ENCODE data around the gene TNKS1BP1.

Gene TNKS1BP1

DNA sequence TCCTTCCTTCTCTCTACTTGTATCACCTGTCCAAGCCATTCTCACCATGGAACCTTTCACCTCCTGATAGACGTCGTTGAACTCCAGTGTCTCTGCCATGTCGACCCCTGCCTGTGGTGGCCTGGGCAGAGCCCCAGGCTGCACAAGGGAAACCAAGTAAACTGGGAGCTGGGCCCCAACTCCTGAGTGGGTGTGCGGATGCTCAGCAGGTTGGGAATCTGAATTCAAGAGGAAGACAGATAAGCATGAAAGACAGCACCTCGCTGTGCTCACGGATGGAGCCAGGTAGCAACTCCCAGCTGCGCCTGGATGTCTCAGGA, 10.2 kb upstream of the TNKS1BP1 start:
- DNase-seq (ENCODE audit: low read depth in 1 of 2, low spot score in 1 of 2) = no peak

- no peak for DNase-seq (ENCODE audit: low read depth in 1 of 2, low spot score in 1 of 2)
These were observed 8.1 kb upstream of the TNKS1BP1 start for GRCh38 chr11:57332694-57333440.

DNA sequence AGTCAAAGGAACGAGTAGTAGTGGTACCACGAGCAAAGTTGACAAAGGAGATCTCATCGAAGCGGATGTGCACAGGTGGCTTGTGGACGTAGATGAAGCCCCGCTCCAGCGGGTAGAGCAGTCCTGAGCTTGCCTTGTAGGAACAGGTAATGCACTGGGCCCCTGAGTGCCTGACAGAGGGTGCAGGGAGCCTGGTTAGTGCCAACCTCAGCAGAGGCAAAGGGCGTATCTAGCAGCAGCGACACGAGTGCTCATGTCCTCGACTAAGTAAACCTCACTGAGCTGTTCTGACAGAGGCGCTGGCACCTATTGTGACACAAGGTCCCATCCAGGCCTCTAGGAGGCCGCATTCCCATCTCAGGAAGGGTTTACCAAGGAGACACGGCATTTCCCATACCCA, 7.0 kb upstream of the TNKS1BP1 start:
- DNase-seq (ENCODE audit: low read depth in 1 of 2, low spot score in 1 of 2) = no peak

GRCh38 chr11:57330029-57330428, 5.3 kb upstream of the TNKS1BP1 start:
- DNase-seq (ENCODE audit: low read depth in 1 of 2, low spot score in 1 of 2) = no peak

GRCh38 chr11:57327721-57328120, 3.0 kb upstream of the TNKS1BP1 start:
- no peak for DNase-seq (ENCODE audit: low read depth in 1 of 2, low spot score in 1 of 2)

DNA sequence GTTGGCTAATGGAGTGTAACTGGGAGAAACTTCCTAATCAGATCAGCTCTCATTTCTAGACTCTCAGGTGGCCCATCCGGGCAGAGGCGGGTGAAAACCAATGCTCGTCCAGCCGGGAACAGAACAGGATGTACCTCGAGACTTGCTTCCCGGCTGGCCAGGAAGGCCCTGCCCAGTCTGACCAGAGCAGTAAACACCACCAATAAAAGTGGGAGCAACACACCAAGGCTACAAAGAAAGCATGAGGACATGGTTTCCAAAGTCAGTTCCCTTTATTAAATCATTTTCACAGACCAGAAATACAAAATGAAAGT, 940 bp upstream of the TNKS1BP1 start:
- no peak for DNase-seq (ENCODE audit: low read depth in 1 of 2, low spot score in 1 of 2)

GRCh38 chr11:57324154-57324885, 432 bp downstream of the TNKS1BP1 start:
- peak in 1 of 2 donors; percentile 6 for DNase-seq (ENCODE audit: low read depth in 1 of 2, low spot score in 1 of 2)

GRCh38 chr11:57323855-57324153, 948 bp downstream of the TNKS1BP1 start:
- DNase-seq (ENCODE audit: low read depth in 1 of 2, low spot score in 1 of 2) = no peak

DNA sequence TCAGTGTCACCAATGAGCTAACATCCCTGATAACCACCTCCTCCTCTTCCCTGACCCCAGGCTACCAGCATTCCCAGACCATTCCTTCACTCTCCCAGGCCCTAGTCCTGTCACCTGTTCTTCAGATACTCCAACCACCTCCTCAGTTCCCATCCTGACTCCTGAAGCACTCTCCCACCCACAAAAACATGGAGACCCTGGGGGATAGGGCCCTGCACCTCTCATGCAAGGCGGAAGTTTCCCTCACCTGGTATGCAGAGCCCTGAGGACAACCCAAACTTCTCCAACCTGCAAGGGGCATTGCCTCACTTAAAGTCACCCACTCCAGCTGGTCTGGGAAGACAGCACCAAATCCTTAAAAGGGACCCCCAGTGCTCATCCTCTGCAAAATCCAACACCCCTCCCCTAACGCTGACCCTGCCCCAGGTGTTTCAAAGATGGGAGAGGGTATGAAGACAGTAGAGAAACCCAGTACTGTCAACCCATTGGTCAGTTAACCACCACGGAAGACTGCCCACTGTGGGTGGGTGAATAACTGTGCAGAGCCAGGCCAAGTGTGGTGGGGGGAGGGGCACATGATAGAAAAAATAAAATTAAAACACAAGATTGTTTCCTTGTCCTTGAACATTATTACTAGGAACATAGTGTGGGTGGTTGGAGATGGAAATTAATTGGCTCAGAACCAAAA, 1.4 kb downstream of the TNKS1BP1 start:
- DNase-seq (ENCODE audit: low read depth in 1 of 2, low spot score in 1 of 2) = no peak

- DNase-seq (ENCODE audit: low read depth in 1 of 2, low spot score in 1 of 2) = no peak
These were observed 2.2 kb downstream of the TNKS1BP1 start for GRCh38 chr11:57322256-57323166.

- no peak for DNase-seq (ENCODE audit: low read depth in 1 of 2, low spot score in 1 of 2)
These were observed 3.1 kb downstream of the TNKS1BP1 start for GRCh38 chr11:57321388-57322255.

GRCh38 chr11:57320719-57321387, 3.9 kb downstream of the TNKS1BP1 start:
- no peak for DNase-seq (ENCODE audit: low read depth in 1 of 2, low spot score in 1 of 2)

DNA sequence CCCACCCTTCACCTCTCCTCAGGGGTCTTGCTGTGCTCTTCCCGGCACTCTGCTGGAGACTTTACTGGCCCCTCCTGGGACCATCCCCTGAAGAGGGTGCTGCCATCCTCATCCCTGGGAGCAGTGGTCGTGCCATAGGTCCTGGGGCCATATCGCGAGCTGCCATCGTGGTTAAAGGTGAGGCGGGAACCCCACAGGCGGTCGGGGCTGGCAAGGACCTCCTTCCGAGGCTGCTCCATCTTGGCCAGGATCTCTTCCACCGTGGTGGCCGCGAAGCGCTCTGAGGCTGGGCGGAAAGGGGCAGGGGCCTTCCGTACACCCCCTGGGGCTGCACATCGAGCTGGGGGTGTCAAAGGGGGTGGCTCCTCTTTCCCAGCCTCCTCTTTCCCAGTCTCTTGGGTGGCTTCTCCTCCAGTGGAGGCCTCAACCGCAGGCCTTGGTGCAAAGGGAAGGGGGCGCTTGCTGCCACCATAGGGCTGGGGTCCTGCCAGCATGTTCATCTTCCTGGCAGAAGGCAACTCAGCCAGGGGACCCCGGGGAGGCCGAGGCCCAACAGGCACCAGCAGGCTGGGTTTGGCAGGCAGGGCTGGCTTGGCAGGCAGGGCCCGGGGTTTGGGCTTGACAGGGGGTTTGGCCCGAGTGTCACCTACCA, 4.6 kb downstream of the TNKS1BP1 start:
- DNase-seq (ENCODE audit: low read depth in 1 of 2, low spot score in 1 of 2) = no peak

- no peak for DNase-seq (ENCODE audit: low read depth in 1 of 2, low spot score in 1 of 2)
These were observed 6.6 kb downstream of the TNKS1BP1 start for GRCh38 chr11:57318178-57318577.

DNA sequence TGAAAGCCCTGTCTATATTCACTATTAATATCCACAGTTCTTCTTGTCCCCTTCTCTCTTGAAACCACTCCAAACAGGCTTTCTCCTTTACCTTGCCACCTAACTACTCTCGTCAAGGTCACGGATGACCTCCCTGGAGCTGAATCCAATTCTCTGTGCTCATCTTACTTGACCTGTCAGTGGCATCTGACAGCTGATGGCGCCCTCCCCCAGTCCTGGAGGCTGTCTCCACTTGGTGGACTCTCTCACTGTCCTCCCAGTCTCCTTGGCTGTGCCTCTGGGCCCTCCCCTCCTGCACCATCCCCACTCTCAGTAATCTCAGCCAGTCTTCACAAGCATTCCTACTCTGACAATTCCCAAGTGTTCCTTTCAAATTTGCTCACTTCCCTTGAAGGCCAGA, 8.7 kb downstream of the TNKS1BP1 start:
- DNase-seq (ENCODE audit: low read depth in 1 of 2, low spot score in 1 of 2) = no peak

- DNase-seq (ENCODE audit: low read depth in 1 of 2, low spot score in 1 of 2) = no peak
These were observed 9.3 kb downstream of the TNKS1BP1 start for GRCh38 chr11:57315491-57315890.

GRCh38 chr11:57314221-57314973, 10.4 kb downstream of the TNKS1BP1 start:
- DNase-seq (ENCODE audit: low read depth in 1 of 2, low spot score in 1 of 2) = no peak

- DNase-seq (ENCODE audit: low read depth in 1 of 2, low spot score in 1 of 2) = no peak
These were observed 11.0 kb downstream of the TNKS1BP1 start for GRCh38 chr11:57313788-57314135.

Data from activated T-helper 1 cell treated with anti-CD3 and anti-CD28 coated beads, Interleukin-2, amount 50 U/mL, for 16 hours (primary cell).